GM10248 (cell line): ENCODE data around the gene CD47.

Source experiments
- CTCF ChIA-PET: fragments of 300-600 bp; sonication (Branson Sonifier 250); formaldehyde crosslinking; extraction: SDS; loops from one replicate; lab custom pipeline; 2021; ENCODE audit warnings: antibody characterized with exemption; lab: Yijun Ruan, JAX
- POLR2A ChIA-PET: fragments of 350-650 bp; sonication (Branson Sonifier 250); formaldehyde crosslinking; extraction: SDS; loops from one replicate; lab custom pipeline; 2020; ENCODE audit warnings: antibody characterized with exemption; lab: Yijun Ruan, JAX
- DNase-seq: peaks from one replicate; pipeline ENCODE4 v3.0.0; 2012; ENCODE audit errors: extremely low spot score
- CTCF ChIP-seq: IDR thresholded peaks from 2 replicates; pipeline ENCODE4 v1.5.1; 2012; ENCODE audit warnings: mild to moderate bottlenecking, low read depth; ENCODE audit errors: extremely low read depth, missing control alignments, control extremely low read depth

The CD47 gene

GRCh38 chr3:108126348-108126747 lies 35.5 kb upstream of the CD47 start:
- ChIA-PET POLR2A (interaction anchor here (0.7 kb wide), 1 partner anchor 25 kb away, joined by 3 read pairs; no protein-coding TSS in a partner anchor), CTCF (interaction anchor here (1.2 to 1.5 kb wide), 5 partner anchors 8 to 352 kb away, joined by 3 to 5 read pairs (median 3); no protein-coding TSS in a partner anchor)
- DNase-seq = no peak
- TF ChIP-seq CTCF = no peak

GRCh38 chr3:108125550-108126071 lies 34.8 kb upstream of the CD47 start:
- TF ChIP-seq CTCF = no peak
- CTCF ChIA-PET = interaction anchor here (0.8 to 3.2 kb wide), 6 partner anchors 8 to 63 kb away, joined by 3 to 11 read pairs (median 3); no protein-coding TSS in a partner anchor
- POLR2A ChIA-PET = interaction anchor here (0.5 to 1.2 kb wide), 4 partner anchors 9 to 321 kb away, joined by 3 to 9 read pairs (median 4); no protein-coding TSS in a partner anchor
- DNase-seq = peak; percentile 43

GRCh38 chr3:108125153-108125543 lies 34.3 kb upstream of the CD47 start:
- no peak for TF ChIP-seq CTCF
- ChIA-PET POLR2A (interaction anchor here (0.5 to 1.3 kb wide), 3 partner anchors 9 to 321 kb away, joined by 3 to 4 read pairs (median 4); no protein-coding TSS in a partner anchor), CTCF (interaction anchor here (0.8 to 3.2 kb wide), 5 partner anchors 8 to 42 kb away, joined by 3 to 11 read pairs (median 3); no protein-coding TSS in a partner anchor)
- no peak for DNase-seq

- DNase-seq = peak; percentile 60
- ChIA-PET CTCF (interaction anchor here (1.0 to 3.2 kb wide), 4 partner anchors 9 to 29 kb away, joined by 3 to 11 read pairs (median 6); no protein-coding TSS in a partner anchor), POLR2A (interaction anchor here (0.6 to 1.3 kb wide), 5 partner anchors 9 to 97 kb away, joined by 3 to 4 read pairs (median 3); no protein-coding TSS in a partner anchor)
- TF ChIP-seq CTCF = no peak
Measured at GRCh38 chr3:108124337-108125152, 33.7 kb upstream of the CD47 start.

- CTCF ChIA-PET = interaction anchor here (2.4 to 3.2 kb wide), 2 partner anchors 10 to 17 kb away, joined by 9 to 11 read pairs; no protein-coding TSS in a partner anchor
- DNase-seq = no peak
- TF ChIP-seq CTCF = no peak
- POLR2A ChIA-PET = no interaction called here
Measured at GRCh38 chr3:108123326-108123725, 32.5 kb upstream of the CD47 start.

GRCh38 chr3:108122276-108122675 lies 31.4 kb upstream of the CD47 start:
- CTCF ChIA-PET = interaction anchor here (1.3 to 2.4 kb wide), 4 partner anchors 9 to 30 kb away, joined by 3 to 9 read pairs (median 4); no protein-coding TSS in a partner anchor
- POLR2A ChIA-PET = no interaction called here
- no peak for TF ChIP-seq CTCF
- no peak for DNase-seq
